HepG2 (cell line): ENCODE results near the gene ZBTB46. TPM values are rescaled to one million over a fixed set of nuclear protein-coding genes. Genes with fewer than 3 reads are reported as not detected.

Source experiments
- ATF1 ChIP-seq: IDR thresholded peaks from 2 replicates; pipeline ENCODE4 v1.6.1; 2016; ENCODE audit warnings: mild to moderate bottlenecking, control low read depth
- DMAP1 ChIP-seq: IDR thresholded peaks from 2 replicates; pipeline ENCODE4 v1.6.1; 2016
- FOXP1 ChIP-seq, 2 experiments: fragments of 450-650 bp in 1 of 2; IDR thresholded peaks; 2 replicates each; pipeline ENCODE4 v1.6.1; 2017 to 2018; ENCODE audit warnings: antibody characterized with exemption in 1 of 2
- FOXP4 ChIP-seq: sonication (generic); formaldehyde crosslinking; IDR thresholded peaks from 2 replicates; pipeline ENCODE4 v1.4.0; 2020; ENCODE audit warnings: missing genetic modification reagents
- GATAD2A ChIP-seq: IDR thresholded peaks from 2 replicates; pipeline ENCODE4 v1.6.1; 2016
- GFI1 ChIP-seq: sonication (generic); formaldehyde crosslinking; IDR thresholded peaks from 2 replicates; pipeline ENCODE4 v1.5.0; 2020; ENCODE audit warnings: missing genetic modification reagents, mild to moderate bottlenecking, borderline replicate concordance
- HDAC1 ChIP-seq: sonication (generic); formaldehyde crosslinking; IDR thresholded peaks from 2 replicates; pipeline ENCODE4 v1.5.1; 2020; ENCODE audit warnings: mild to moderate bottlenecking, missing genetic modification reagents
- IRF9 ChIP-seq: sonication (generic); formaldehyde crosslinking; IDR thresholded peaks from 2 replicates; pipeline ENCODE4 v1.8.0; 2022; ENCODE audit warnings: missing genetic modification reagents, mild to moderate bottlenecking, borderline replicate concordance
- NFE2L1 ChIP-seq: sonication (generic); formaldehyde crosslinking; IDR thresholded peaks from 2 replicates; pipeline ENCODE4 v1.4.0; 2020; ENCODE audit warnings: missing genetic modification reagents, mild to moderate bottlenecking, borderline replicate concordance
- PATZ1 ChIP-seq: sonication (generic); formaldehyde crosslinking; IDR thresholded peaks from 2 replicates; pipeline ENCODE4 v1.4.0; 2020; ENCODE audit warnings: missing genetic modification reagents
- PHF5A ChIP-seq: IDR thresholded peaks from one replicate; pipeline ENCODE4 v1.6.1; 2018; ENCODE audit warnings: low read depth, missing genetic modification reagents; ENCODE audit not compliant: unreplicated experiment
- REL ChIP-seq: sonication (generic); formaldehyde crosslinking; conservative IDR thresholded peaks from 2 replicates; pipeline ENCODE4 v1.8.0; 2022; ENCODE audit warnings: mild to moderate bottlenecking, missing genetic modification reagents, moderate library complexity
- SMAD9 ChIP-seq: sonication (generic); formaldehyde crosslinking; IDR thresholded peaks from 2 replicates; pipeline ENCODE4 v1.5.1; 2020; ENCODE audit warnings: mild to moderate bottlenecking, missing genetic modification reagents
- SOX6 ChIP-seq, 2 experiments: fragments of 450-650 bp in 1 of 2; sonication (generic) in 1 of 2; formaldehyde crosslinking in 1 of 2; IDR thresholded peaks; 2 replicates each; pipeline versions ENCODE4 v1.4.0 to v1.6.1; 2017 to 2020; ENCODE audit warnings: antibody characterized with exemption in 1 of 2, mild to moderate bottlenecking in 1 of 2, missing genetic modification reagents in 1 of 2
- TOE1 ChIP-seq: sonication (generic); formaldehyde crosslinking; IDR thresholded peaks from 2 replicates; pipeline ENCODE4 v1.4.0; 2020; ENCODE audit warnings: mild to moderate bottlenecking, missing genetic modification reagents
- ZC3H4 ChIP-seq: sonication (generic); formaldehyde crosslinking; IDR thresholded peaks from 2 replicates; pipeline ENCODE4 v1.4.0; 2020; ENCODE audit warnings: missing genetic modification reagents, borderline replicate concordance
- ZFP90 ChIP-seq: sonication (generic); formaldehyde crosslinking; IDR thresholded peaks from 2 replicates; pipeline ENCODE4 v1.8.0; 2022; ENCODE audit warnings: missing genetic modification reagents, mild to moderate bottlenecking, inconsistent platforms, borderline replicate concordance
- ZNF276 ChIP-seq: sonication (generic); formaldehyde crosslinking; IDR thresholded peaks from 2 replicates; pipeline ENCODE4 v1.4.0; 2020; ENCODE audit warnings: mild to moderate bottlenecking, low read depth, missing genetic modification reagents
- ZNF431 ChIP-seq: sonication (generic); formaldehyde crosslinking; IDR thresholded peaks from 2 replicates; pipeline ENCODE4 v1.9.0; 2022; ENCODE audit warnings: missing genetic modification reagents, low read depth, mild to moderate bottlenecking, borderline replicate concordance
- ZNF543 ChIP-seq: sonication (generic); formaldehyde crosslinking; IDR thresholded peaks from 2 replicates; pipeline ENCODE4 v1.4.0; 2020; ENCODE audit warnings: mild to moderate bottlenecking, missing genetic modification reagents
- ZUFSP ChIP-seq: sonication (generic); formaldehyde crosslinking; IDR thresholded peaks from 2 replicates; pipeline ENCODE4 v1.9.0; 2021; ENCODE audit warnings: missing genetic modification reagents, mild to moderate bottlenecking, borderline replicate concordance
- polyA plus RNA-seq, 8 experiments: library from polyadenylated mRNA; depleted of rRNA in 3 of 8; stranded (reverse) in 7 of 8; unstranded in 1 of 8; fragments of >200 nt; fragmentation: Illumina TruSeq in 4 of 8; extraction: Trizol in 4 of 8; gene quantifications; 2 replicates each; pipeline versions ENCODE4 v1.2.1 to v1.2.3, GENCODE V29; 2011 to 2016; ENCODE audit warnings: low read depth in 4 of 8, missing spikeins in 1 of 8, mixed read lengths in 1 of 8; ENCODE audit not compliant: insufficient read depth in 1 of 8
- total RNA-seq, 5 experiments: library from RNA; depleted of rRNA; stranded (reverse); fragments of >200 nt; fragmentation: Illumina TruSeq; extraction: Trizol; gene quantifications; 2 replicates each; pipeline ENCODE4 v1.2.3, GENCODE V29; 2016; ENCODE audit warnings: low read depth in 1 of 5

Gene ZBTB46
- total and polyA plus RNA-seq, 2 of the 13 experiments (the other 11 are each of a cell fraction or from before 2014, with no cell fraction given), result 1.6 to 13.5 TPM

GRCh38 chr20:63846128-63846771, 15.2 kb upstream of the ZBTB46 start (continued):
- TF ChIP-seq PATZ1 (peak; percentile 95), ZNF431 (CRISPR knock-in tag) (no peak), ZFP90 (no peak; the same call in 1 of the 2 replicates), GFI1 (CRISPR knock-in tag) (peak; percentile 4; the same call in 1 of the 2 replicates), HDAC1 (CRISPR knock-in tag) (peak; percentile 62), TOE1 (CRISPR knock-in tag) (no peak), GATAD2A (CRISPR knock-in tag) (peak; percentile 84), SMAD9 (CRISPR knock-in tag) (no peak), FOXP1 (IDR thresholded peaks at IDR 0.05) (no peak), FOXP1 (CRISPR knock-in tag; IDR thresholded peaks at IDR 0.05) (peak; percentile 24; the same call in 1 of the 2 replicates), SOX6 (IDR thresholded peaks at IDR 0.05) (no peak), SOX6 (CRISPR knock-in tag; IDR thresholded peaks at IDR 0.05) (0 out of 2 replicates have a peak, but pooled peaks have one; percentile 40), PHF5A (CRISPR knock-in tag) (no peak), FOXP4 (CRISPR knock-in tag) (peak; percentile 54), NFE2L1 (CRISPR knock-in tag) (no peak), DMAP1 (CRISPR knock-in tag) (no peak; the same call in 1 of the 2 replicates), REL (no peak), ZNF543 (CRISPR knock-in tag) (no peak), ZC3H4 (CRISPR knock-in tag) (no peak), IRF9 (CRISPR knock-in tag) (no peak), ATF1 (CRISPR knock-in tag) (no peak), ZUFSP (no peak), ZNF276 (CRISPR knock-in tag) (no peak)
